Measurements from ENCODE around the gene L3MBTL3. TPM values are rescaled to one million over a fixed set of nuclear protein-coding genes. Genes with fewer than 3 reads are reported as not detected.

The L3MBTL3 gene
- polyA plus RNA-seq, 2 of the 4 experiments (the other 2 are of a cell fraction), result 3.0 to 5.9 TPM

GRCh38 chr6:130183271-130184222 is 165.2 kb downstream of the L3MBTL3 start:
- H3K27ac ChIP-seq, result no peak overlapping the region

GRCh38 chr6:130185658-130186057 is 167.3 kb downstream of the L3MBTL3 start:
- 21% methylated on average over 3 of the region's 3 CpGs for WGBS (ENCODE audit: missing lambda C conversion rate)
- POLR2A ChIA-PET, result no interaction called here
- CTCF ChIA-PET, result no interaction called here
- FAIRE-seq, result no peak
- Histone ChIP-seq H3K4me3 (no peak overlapping the region), H3K4me2 (no peak overlapping the region), H3K27ac (no peak overlapping the region), H3K4me1 (no peaks in the 10 kb centered on the region), H3K9me3 (no peaks in the 10 kb centered on the region)
- DNase-seq (ENCODE audit: low read depth in 1 of 2, low spot score in 1 of 2), result no peak
- TF ChIP-seq NPAS2 (CRISPR knock-in tag; IDR thresholded peaks at IDR 0.05; ENCODE audit: borderline replicate concordance) (no peak), EP300 (IDR thresholded peaks at IDR 0.05) (no peak), ZSCAN20 (CRISPR knock-in tag; IDR thresholded peaks at IDR 0.05) (no peak)
- no peak for ATAC-seq

More at GRCh38 chr6:130183271-130184222, 165.2 kb downstream of the L3MBTL3 start:
- no peak overlapping the region for H3K4me2 ChIP-seq
- ATAC-seq (no peak), FAIRE-seq (no peak), DNase-seq (ENCODE audit: low read depth in 1 of 2, low spot score in 1 of 2) (no peak)
- H3K9me3 ChIP-seq, result no peaks in the 10 kb centered on the region
- no peak for TF ChIP-seq NPAS2 (CRISPR knock-in tag; IDR thresholded peaks at IDR 0.05; ENCODE audit: borderline replicate concordance)
- 64% methylated on average over 9 of the region's 9 CpGs for WGBS (ENCODE audit: missing lambda C conversion rate)
- CTCF ChIA-PET, result no interaction called here
- POLR2A ChIA-PET, result no interaction called here
- H3K4me1 ChIP-seq, result no peaks in the 10 kb centered on the region
- no peak overlapping the region for H3K4me3 ChIP-seq

- no peak for FAIRE-seq
- no peak overlapping the region for H3K4me3 ChIP-seq
- H3K9me3 ChIP-seq, result no peaks in the 10 kb centered on the region
- POLR2A ChIA-PET, result no interaction called here
- CTCF ChIA-PET, result interaction anchor here (1.1 kb wide), 1 partner anchor 510 kb away, joined by 4 read pairs; no protein-coding TSS in a partner anchor
- ATAC-seq, result no peak
- no peak overlapping the region for H3K27ac ChIP-seq
- no peaks in the 10 kb centered on the region for H3K4me1 ChIP-seq
- WGBS (ENCODE audit: missing lambda C conversion rate), result 36% methylated on average over 3 of the region's 3 CpGs
- no peak for TF ChIP-seq NR3C1 (IDR thresholded peaks at IDR 0.05)
- no peak for TF ChIP-seq KDM5A (IDR thresholded peaks at IDR 0.05)
- no peak for TF ChIP-seq CHD4 (IDR thresholded peaks at IDR 0.05; ENCODE audit: borderline replicate concordance)
- TF ChIP-seq TP53 (CRISPR knock-in tag; IDR thresholded peaks at IDR 0.05), result no peak
- TF ChIP-seq TFCP2L1 (CRISPR knock-in tag; IDR thresholded peaks at IDR 0.05), result no peak
- no peak for TF ChIP-seq EP300 (IDR thresholded peaks at IDR 0.05)
- no peak overlapping the region for H3K4me2 ChIP-seq
- DNase-seq (ENCODE audit: low read depth in 1 of 2, low spot score in 1 of 2), result no peak
Measured at GRCh38 chr6:130187335-130188206, 169.2 kb downstream of the L3MBTL3 start.

- H3K27ac ChIP-seq, result no peak overlapping the region
- ChIA-PET CTCF (no interaction called here), POLR2A (no interaction called here)
- no peaks in the 10 kb centered on the region for H3K4me1 ChIP-seq
- FAIRE-seq (no peak), DNase-seq (ENCODE audit: low read depth in 1 of 2, low spot score in 1 of 2) (no peak), ATAC-seq (no peak)
- H3K9me3 ChIP-seq, result no peaks in the 10 kb centered on the region
- H3K4me3 ChIP-seq, result no peak overlapping the region
- 47% methylated on average over 6 of the region's 6 CpGs for WGBS (ENCODE audit: missing lambda C conversion rate)
- TF ChIP-seq RCOR1 (IDR thresholded peaks at IDR 0.05; ENCODE audit: low read depth, low read length), result no peak
- no peak for TF ChIP-seq MAZ (IDR thresholded peaks at IDR 0.05; ENCODE audit: borderline replicate concordance, low read depth, low read length)
- TF ChIP-seq CBX8 (IDR thresholded peaks at IDR 0.05), result no peak
- TF ChIP-seq JUNB (IDR thresholded peaks at IDR 0.05), result no peak
- TF ChIP-seq FOSL2 (IDR thresholded peaks at IDR 0.05), result no peak
- TF ChIP-seq FOSL2 (CRISPR knock-in tag; IDR thresholded peaks at IDR 0.05), result no peak
- TF ChIP-seq EHMT2 (IDR thresholded peaks at IDR 0.05; ENCODE audit: low read depth), result no peak
- no peak for TF ChIP-seq ESRRA (IDR thresholded peaks at IDR 0.05; ENCODE audit: borderline replicate concordance, low read length)
- no peak for TF ChIP-seq HOXB13 (CRISPR knock-in tag; IDR thresholded peaks at IDR 0.05; ENCODE audit: low read depth)
- no peak for TF ChIP-seq TFCP2L1 (CRISPR knock-in tag; IDR thresholded peaks at IDR 0.05)
- no peak overlapping the region for H3K4me2 ChIP-seq
Measured at GRCh38 chr6:130188207-130188899, 170.0 kb downstream of the L3MBTL3 start.

Data from A549 (cell line).